HG03460 (cell line): ENCODE results near the gene TACC2.

Source experiments
- ATAC-seq: cut with Tn5 transposase; IDR thresholded peaks from one replicate; pipeline ENCODE4 v1.9.1; 2021; ENCODE audit not compliant: unreplicated experiment

Gene TACC2

DNA sequence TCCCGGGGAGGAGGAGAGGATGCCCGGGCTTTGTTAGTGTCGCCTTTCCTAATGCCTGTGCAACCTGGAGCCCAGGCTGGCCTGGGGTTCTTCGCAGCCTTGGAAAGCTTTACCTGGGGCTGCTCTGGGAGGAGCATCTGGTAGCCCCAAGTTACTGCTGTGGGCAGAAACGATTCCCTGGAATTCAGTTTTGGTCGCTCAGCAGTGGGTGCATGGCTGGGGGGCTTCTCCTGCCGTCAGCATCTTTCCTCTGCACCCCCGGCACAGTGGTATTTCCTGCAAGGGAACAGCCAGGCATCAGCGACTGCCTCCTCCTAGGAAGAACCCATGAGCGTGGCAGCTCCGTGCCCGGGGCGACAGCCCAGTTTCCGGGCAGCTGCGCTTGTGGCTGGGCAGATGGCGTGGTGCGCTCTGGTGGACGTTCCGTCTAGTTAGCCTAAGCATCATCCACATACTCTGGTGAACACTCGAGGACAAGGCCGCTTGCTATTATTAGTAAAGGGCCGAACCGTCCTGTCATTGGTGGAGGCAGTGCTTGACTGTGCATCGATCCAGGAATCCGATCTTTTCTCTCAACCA is 175.1 kb downstream of the TACC2 start:
- ATAC-seq = no peak

DNA sequence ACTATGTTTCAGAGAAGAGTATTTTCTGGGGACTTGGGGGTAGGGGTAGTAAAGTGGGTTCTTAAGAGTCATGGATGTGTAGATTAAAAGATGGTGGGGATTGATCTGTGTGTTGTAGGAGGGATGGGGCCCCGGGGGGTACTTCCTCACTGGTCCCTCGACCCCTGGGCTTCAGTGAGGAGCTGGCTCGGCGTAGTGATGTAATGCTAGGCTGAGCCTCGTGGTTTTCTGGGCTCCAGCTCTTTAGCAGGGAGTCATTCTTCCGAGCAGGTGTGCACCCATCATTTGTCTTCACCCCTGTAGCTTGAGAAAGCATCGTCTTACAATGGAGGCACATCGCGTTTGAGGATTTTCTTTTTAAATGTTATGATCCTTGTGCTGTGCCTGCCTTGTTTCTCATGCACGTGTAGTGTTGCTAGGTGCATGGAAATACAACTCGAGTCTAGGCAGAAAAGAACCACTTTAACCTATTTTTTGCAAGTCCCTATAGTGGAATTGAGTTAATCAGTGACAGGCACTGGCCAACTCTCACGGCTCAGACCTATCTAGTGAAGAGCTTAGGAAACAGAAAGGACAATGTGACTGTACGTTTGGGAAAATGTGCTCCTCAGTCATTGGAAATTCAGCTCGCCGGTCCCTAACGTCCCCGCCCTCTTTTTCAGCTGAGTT is 176.0 kb downstream of the TACC2 start:
- ATAC-seq = no peak

DNA sequence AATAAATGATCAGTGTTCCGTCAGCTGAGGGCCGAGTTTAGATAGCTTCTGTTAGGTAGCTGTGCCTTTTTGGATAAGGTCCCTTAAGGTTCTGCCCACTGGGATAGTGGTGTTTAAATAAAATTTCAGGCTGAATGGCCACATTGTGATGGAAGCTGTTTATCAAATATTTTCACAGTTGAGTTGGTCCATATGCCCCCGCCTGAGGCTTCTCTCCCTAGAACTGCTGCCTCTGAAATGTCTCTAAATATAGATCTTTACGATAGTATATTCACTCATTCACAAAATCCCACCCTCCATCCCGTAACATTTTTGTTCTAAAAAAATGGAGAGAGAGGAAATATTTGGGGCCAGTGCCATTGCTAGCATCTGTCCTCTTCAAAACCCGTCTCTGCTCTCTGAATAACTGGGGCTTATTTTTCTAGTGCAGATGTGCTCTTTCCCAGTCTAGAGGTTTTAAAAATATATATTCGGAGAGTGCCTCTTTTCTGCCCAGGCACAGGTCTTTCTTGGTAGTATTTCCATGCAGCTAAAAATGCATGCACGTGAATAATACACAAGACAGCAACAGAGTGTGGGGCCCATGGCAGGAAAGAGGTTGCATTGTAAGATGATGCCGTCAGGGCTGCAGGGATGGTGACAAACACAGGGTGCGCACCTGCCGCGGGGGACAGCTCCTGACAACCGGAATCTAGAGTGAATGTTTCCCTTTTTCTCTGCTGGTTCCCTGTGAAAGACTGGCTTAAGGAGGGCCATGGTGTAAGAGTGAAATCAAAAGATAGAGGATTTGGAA is 176.7 kb downstream of the TACC2 start:
- no peak for ATAC-seq

DNA sequence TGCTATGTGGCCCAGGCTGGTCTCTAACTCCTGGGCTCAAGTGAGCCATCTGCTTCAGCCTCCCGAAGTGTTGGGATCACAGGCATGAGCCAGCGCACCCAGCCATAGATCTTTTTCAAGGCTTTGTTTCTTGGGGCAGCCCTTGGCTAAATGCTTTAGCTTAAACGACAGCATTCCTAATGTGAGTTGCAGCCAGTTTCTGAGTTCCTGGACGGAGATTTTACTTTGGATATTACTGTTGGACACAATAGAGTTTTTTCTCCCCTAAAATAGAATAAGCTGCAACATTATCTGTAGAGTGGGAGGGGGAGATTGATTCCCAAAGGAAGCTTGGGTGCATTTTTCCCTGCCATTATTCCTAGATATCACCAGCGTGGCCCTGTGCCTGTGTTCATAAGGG is 179.1 kb downstream of the TACC2 start:
- no peak for ATAC-seq

DNA sequence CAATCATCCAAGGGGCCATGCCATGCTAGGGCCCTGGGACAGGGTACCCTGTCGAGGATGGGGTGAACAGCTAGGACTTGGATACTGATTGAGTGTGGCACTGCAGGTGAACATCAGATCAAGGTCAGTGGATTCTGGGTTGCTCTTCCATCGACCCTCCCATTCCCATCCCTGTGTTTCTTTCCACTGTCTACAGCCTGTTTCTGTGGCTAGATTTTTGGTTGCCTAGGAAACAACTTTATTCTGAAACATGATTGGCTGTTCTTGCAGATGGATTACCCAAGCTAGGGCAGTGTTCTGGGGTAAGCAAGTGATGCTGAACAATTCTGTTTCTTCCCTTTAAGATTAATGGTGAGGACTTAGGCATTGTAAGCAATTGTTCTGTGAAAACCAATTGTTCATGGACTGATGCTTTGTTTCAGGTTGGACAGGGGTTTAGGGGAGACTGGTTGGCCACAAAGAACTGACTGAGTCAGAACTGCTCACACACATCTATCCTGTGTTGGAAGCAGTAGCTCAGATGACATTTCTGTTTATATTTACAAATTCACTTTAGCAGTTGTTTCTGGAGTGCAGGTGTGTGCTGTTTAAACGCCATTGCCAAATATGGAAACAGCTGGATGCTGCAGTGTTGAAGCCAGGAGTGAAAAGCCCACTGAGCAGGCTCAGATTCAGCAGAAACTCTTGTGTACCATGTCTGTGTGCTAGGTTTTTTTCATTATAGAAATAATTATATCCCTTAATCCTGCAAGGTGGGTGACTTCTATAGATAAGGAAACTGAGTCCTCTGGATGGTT is 179.8 kb downstream of the TACC2 start:
- no peak for ATAC-seq

DNA sequence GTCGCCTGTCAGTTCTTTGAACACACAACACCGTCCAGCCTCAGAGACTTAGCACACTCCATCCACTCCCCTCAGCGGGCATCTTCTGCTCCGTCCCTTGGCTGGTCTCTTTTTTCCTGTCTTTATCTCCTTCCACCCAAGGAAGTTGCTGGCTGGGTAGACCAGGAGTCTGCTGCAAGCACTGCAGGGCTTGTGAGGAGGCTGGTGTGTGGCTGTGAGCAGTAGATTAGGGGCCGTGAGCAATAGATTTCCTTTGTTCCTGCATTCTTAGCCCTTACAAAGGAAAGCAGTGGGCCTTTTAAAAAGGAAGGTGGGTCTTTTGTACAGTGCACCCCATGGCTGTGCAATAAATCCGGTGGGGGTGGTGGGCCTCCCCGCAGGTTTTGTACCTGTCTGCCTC is 181.8 kb downstream of the TACC2 start:
- ATAC-seq = no peak

DNA sequence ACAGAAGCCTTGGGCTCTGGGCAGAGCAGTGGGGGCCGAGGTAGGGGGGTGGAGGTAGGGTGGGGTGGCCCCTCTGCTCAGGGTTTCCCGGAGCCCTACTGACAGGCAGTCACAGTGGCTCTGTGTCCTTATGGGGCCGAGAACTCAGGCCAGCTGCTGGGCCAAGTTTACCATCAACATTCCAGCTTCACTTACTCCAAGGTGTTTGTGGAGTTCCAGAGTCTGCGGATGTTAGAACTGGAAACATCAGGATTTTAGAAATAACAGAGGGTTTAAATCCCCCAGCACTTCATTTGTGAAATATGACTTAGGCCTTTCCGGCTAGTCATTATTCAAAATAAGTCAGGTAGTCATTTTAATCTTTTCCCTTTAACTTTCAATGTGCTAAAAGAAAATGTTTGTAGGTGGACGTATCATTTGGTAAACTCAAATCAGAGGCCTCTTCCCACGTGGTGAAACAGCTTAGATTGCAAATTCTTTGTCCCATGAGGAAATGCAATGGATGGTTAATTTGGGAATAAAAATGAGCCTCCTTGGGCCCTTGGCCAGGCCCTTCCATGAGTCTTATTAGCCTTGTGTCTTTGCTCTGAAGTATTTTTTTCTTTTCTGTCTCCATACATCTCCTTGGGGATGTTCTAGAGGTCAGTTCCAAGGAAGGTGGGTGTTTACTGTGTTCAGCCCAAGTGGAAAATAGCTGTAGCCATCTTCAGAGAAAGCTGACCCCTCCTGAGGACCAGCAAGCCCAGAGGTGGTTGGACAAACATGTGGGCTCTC is 182.5 kb downstream of the TACC2 start:
- ATAC-seq = no peak

DNA sequence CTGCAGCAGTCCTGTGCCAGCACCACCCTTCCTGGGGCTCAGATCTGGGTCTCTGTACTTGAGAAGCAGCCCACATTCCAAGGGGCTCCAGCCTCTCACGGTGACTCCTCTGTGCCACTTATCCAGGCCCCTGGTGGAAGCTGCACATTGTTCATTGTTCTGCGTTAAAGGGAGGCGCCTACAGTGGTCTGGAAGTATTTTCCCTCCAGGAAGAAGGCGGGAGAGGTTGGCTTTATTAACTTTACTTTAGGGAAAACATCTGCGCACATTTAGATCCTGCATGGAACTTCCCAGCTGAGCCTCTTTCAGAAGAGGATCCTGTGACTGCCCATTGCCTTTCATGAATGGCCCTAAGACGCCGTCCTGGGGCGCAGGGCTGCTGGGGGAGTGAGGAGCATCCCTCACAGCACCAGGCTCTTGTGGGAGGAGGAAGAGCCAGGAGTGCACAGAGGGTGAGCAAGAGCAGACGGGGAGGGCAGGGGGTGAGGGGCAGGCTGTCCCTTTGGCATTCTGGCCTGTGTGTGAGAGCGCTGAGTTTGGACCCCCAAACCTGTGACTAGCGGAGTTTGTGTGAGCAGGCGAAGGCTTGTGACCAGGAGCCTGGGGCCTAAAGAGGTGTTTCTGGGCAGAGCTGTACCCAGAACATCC is 183.5 kb downstream of the TACC2 start:
- no peak for ATAC-seq

DNA sequence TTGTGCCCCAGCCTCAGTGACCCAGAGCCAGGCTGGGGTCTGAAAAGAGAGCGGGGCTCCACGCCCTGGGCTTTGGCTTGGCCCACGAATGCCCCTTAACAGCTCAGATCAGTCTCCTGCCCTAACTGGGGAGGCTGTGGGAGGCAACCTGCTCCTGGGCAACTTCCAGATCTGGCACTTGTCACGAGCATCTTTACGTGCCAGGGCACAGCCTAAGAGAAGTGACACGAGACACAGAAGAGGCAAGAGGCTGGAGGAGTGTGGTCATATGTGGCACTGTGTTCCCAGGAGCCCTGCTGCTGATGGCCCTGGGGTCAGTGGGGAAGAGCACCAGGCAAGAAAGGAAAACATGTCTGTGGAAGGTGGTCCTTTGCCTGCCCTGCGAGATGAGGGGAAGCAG is 184.4 kb downstream of the TACC2 start:
- no peak for ATAC-seq

DNA sequence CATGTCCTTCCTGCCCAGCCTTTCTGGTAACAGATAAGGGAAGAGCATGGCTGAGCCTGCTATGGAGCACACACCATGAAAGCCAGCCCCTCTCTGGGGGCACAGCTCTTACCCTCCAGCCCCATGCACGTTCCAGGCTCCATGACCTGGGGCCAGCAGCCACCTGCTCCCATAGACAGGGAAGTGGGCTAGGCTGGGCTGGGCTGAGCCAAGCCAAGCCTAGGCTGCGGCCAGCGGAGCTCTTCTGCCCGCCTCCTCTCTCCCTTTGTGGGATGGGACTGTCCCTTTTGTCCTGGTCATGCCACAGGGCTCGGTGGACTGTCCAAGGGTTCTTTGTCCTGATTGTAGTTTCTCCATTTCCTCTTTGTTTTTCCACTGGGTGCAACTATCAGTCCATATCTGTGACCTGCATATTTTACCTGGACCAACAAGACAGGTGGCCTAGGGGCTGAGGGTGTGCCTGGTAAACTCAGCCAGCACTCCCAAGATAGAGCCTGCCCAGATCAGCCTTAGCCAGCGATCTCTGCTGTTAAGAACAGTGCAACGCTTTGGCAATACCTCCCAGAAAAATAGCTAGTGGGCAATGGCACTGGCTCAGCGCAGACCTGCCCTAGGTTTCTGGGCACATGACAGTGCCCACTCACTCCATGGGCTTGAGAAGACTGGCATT is 184.9 kb downstream of the TACC2 start:
- ATAC-seq = no peak

DNA sequence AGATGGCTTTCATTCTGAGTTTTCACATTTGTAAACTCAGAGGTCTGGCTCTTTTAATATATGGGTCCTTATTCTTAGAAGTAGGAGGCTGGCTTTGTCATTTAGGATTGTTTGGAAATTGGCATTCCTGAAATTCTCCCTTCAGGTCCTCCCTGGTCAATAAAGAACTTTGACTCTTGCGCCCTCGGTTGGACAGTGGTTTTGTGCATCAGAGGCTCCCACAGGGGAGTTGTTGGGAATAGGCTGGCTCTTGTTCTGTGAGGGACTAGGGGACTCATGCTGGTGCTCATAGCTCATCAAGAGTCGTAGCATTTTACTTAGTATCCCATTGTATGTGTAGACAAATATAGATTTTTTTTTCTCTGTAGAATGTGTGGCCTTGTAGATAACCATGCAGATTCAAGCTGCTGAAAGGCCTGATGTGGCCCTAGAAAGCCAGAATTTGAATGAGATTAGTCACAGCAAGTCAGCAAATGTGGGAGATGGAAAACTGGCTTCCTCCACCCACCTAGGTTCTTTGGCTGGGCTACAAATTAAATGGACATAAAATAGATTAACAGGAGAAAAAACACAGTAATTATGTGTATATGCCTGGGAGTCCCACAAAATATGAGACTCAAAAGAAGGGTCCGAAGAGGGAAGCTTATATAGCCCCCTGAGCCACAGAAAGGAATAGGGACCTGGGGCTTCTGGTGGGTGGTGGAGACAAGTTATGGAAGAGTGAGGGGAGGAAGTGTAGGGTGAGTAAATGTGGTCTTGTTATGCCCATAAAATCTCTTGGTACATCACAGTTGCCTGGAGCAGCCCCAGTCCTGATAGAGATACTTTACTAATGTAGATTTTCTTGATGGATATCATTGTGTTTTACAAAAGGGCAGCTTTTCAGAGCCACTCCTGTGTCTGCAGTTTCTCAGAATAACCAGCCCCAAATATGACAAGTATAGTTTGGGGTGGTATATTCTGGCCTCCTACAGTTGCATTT is 187.6 kb downstream of the TACC2 start:
- no peak for ATAC-seq

DNA sequence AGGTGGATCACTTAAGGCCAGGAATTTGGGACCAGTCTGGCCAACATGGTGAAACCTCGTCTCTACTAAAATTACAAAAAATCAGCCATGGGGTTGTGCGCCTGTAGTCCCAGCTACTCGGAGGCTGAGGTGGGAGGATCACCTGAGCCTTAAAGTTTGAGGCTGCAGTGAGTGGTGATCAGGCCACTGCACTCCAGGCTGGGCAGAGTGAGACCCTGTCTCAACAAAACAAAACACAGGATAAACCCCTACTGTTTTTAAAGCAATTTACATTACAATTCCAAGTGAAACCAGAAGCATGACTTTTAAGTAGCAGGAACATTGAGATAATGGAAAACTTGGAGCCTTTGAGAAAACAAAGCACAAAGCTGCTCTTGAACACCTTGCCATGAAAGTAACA is 189.7 kb downstream of the TACC2 start:
- no peak for ATAC-seq

DNA sequence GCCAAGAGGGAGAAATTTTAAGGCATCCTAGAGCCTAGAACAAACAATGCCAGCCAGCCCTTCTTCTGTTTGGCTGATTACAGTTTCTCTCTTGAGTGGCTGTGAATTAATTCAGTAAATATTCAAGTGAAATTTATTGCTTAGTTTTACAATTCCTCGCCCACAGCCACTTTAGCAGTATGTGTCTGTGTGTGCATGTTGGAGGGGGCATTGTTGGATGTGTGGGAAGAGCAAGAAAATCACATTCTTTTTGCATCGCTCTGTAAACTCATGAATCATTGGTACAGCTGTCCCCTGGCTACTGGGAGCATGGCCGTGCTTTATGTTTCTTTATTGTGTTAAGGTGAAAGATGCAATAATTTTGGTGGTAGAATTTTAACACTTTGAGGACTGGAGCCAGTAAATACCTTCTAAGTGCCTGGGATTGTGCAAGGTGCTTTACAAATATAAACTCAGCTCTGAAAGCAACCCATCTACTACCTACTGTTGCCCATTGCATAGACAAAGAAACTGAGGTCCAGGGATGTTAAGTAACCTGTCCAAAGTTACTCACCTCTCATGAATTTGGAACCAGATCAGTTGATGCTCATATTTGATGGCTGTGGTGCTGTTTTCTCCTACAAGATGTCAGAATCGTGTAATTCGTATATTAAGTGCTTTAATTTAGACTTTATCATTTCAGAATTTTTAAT is 192.2 kb downstream of the TACC2 start:
- no peak for ATAC-seq

DNA sequence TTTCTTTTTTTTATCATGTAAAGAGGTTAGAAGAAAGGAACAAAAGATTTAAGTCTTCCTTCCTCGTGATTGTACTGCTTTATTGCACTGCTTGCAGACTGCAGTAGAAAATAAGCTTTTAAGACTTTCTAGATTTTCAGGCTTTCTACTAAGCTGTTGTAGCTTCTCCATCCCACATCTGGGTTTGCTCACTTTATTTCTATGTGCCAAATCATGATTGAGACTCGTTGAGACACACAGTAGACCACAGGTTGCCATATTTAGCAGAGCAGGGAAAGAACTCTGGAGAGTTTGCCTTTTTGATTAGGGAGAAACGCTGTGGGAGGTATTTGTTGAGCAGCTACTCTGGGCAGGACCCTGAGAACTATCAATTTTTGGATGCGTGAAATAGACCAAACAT is 192.9 kb downstream of the TACC2 start:
- ATAC-seq = no peak

DNA sequence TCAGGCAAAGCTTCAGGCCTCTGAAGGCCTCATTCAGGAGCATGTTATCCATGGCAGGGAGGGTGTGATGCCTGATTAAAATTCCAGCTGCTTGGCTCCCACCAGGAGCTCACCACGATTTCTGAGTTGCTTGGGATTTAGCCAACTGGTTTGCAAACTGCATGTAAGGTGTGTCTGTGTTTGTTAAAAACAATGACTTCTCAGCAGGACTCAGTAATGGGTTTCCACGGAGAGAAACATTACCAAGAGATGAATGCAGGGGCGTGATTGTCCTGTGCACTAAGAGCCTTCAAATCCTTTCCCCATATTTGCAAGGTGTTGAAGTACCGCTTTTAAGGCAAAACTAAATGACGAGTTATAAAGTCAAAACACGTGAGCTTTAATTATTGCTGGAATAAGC is 193.3 kb downstream of the TACC2 start:
- ATAC-seq = no peak

DNA sequence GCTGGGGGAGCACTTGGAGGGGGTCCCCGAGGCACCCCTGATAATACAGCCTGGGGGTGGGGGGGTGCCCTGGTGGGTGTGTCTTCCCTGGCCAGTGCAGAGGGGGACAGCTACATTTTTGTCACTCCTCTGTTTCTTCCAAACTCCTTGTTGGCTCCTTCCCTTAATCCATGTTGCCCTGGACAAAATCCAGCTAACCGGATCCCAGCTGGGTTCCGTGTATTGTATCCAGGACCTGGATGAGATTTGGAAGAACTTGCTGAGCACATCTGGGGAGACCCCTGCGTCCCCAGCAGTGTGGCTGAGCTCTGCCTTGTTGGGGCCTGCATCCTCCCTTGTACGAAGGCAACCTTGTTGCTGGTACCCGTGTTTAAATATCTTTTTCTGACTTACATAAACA is 195.3 kb downstream of the TACC2 start:
- no peak for ATAC-seq

DNA sequence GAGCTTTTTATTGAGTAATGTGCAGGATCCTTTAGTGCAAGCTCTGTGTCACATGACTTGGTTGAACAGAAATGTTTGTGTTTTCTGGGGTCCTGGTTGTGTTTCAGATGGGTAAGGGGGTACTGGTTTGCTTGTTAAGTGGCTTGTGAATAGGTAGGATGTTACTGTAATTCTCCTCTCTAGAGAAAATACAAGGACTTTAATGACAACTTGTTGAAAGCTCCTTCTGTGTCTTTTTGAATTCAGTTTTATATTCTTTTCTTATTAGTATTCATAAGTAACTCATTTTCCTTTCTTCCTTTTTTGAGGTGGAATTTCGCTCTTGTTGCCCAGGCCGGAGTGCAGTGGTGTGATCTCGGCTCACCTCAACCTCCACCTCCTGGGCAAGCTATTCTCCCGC is 196.7 kb downstream of the TACC2 start:
- ATAC-seq = no peak
